ENCODE measurements around the gene KNSTRN. TPM values are rescaled to one million over a fixed set of nuclear protein-coding genes. Genes with fewer than 3 reads are reported as not detected.

The KNSTRN gene
- total and polyA plus RNA-seq, 2 of the 13 experiments (the other 11 are each of a cell fraction or from before 2014, with no cell fraction given) = 20.3 to 62.3 TPM

- TF ChIP-seq HIC2 (CRISPR knock-in tag; IDR thresholded peaks at IDR 0.05; ENCODE audit: low read depth) = peak; percentile 72
- no peak for TF ChIP-seq ZNF383 (CRISPR knock-in tag; IDR thresholded peaks at IDR 0.05; ENCODE audit: borderline replicate concordance)
- no peak for TF ChIP-seq ZZZ3 (CRISPR knock-in tag; IDR thresholded peaks at IDR 0.05; ENCODE audit: borderline replicate concordance)
- TF ChIP-seq ZNF496 (CRISPR knock-in tag; IDR thresholded peaks at IDR 0.05; ENCODE audit: insufficient replicate concordance) = no peak
- no peak for TF ChIP-seq PRDM10 (CRISPR knock-in tag; IDR thresholded peaks at IDR 0.05; ENCODE audit: low read depth)
- TF ChIP-seq RNF219 (CRISPR knock-in tag; IDR thresholded peaks at IDR 0.05) = no peak
- no peak for TF ChIP-seq PAWR (CRISPR knock-in tag; IDR thresholded peaks at IDR 0.05; ENCODE audit: borderline replicate concordance)
- TF ChIP-seq ZNF24 (IDR thresholded peaks at IDR 0.05) = no peak
- no peak for TF ChIP-seq SOX13 (IDR thresholded peaks at IDR 0.05)
- peak in 1 of 2 experiments; percentile 49; a peak in 1 of 4 replicates for TF ChIP-seq SOX13 (CRISPR knock-in tag; conservative IDR thresholded peaks at IDR 0.05 in 1 of 2, IDR thresholded peaks at IDR 0.05 in 1 of 2)
- no peak for TF ChIP-seq ZBTB26 (CRISPR knock-in tag; IDR thresholded peaks at IDR 0.05; ENCODE audit: borderline replicate concordance)
- TF ChIP-seq ZNF644 (CRISPR knock-in tag; IDR thresholded peaks at IDR 0.05; ENCODE audit: low read depth) = peak; percentile 56; the same call in 1 of the 2 replicates
- peak; percentile 30; the same call in 1 of the 3 replicates for TF ChIP-seq MXI1 (IDR thresholded peaks at IDR 0.05; ENCODE audit: borderline replicate concordance, low read depth, low read length)
- TF ChIP-seq PREB (CRISPR knock-in tag; IDR thresholded peaks at IDR 0.05) = no peak
- TF ChIP-seq NKX3-1 (CRISPR knock-in tag; IDR thresholded peaks at IDR 0.05) = no peak
- TF ChIP-seq MAFG (CRISPR knock-in tag; IDR thresholded peaks at IDR 0.05) = no peak
- no peak for TF ChIP-seq ZNF12 (CRISPR knock-in tag; IDR thresholded peaks at IDR 0.05)
- TF ChIP-seq PPARG (CRISPR knock-in tag; conservative IDR thresholded peaks at IDR 0.05) = no peak
- TF ChIP-seq DNMT3B (CRISPR knock-in tag; conservative IDR thresholded peaks at IDR 0.05) = no peak
- TF ChIP-seq POLR2AphosphoS5 (IDR thresholded peaks at IDR 0.05; ENCODE audit: low read depth, low read length) = no peak
Measured at GRCh38 chr15:40412095-40412759, 29.7 kb downstream of the KNSTRN start (continued).
